ENCODE results near the gene ITSN2. TPM values are rescaled to one million over a fixed set of nuclear protein-coding genes. Genes with fewer than 3 reads are reported as not detected.
A peak's percentile ranks its signal among the peaks of the same experiment; 100 is the strongest.

The ITSN2 gene
- total RNA-seq, 2 donors from 2014 or later = 38.2 to 38.5 TPM

DNA sequence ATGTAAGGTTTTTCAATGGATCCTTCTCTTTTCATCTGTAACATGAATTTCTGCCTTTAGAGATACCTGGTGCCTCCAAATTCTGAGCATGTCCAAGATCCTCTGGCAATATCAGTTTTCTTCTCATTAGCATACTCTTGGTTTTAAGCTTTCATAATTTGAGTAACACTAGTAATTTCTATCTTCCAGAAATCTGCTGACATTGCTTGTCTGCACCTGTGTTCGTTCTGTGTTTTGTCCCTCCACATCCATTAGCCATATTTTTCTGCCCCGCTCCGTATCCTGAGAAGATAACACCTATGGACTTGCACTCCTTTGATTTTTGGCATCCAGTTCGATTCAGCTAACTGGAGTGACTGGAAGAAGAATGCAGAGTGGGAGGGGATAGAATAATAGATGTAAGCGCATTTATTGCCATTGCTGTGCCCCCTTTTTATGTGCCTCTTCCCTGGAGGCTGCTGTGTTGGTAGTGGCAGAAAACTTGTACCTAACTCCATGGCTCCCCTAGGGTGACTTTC lies 32.3 kb upstream of the ITSN2 start:
- Histone ChIP-seq H3K4me1 (no peaks in the 10 kb centered on the region), H3K27ac (no peak overlapping the region), H3K27me3 (no peaks in the 10 kb centered on the region), H3K9ac (ENCODE audit: low read depth in 2 of 2, low read length in 2 of 2) (no peak overlapping the region), H3K9me3 (no peaks in the 10 kb centered on the region), H3K36me3 (no peaks in the 10 kb centered on the region), H3K4me3 (no peak overlapping the region)
- DNase-seq = no peak
- intact Hi-C loops (cut with DNase I) = no loop called here
- TF ChIP-seq CTCF (IDR thresholded peaks at IDR 0.05) = no peak

GRCh38 chr2:24385366-24385765 lies 25.0 kb upstream of the ITSN2 start:
- Histone ChIP-seq H3K27me3 (no peaks in the 10 kb centered on the region), H3K36me3 (no peaks in the 10 kb centered on the region), H3K27ac (no peak overlapping the region), H3K9me3 (no peaks in the 10 kb centered on the region), H3K4me1 (no peaks in the 10 kb centered on the region), H3K9ac (ENCODE audit: low read depth in 2 of 2, low read length in 2 of 2) (no peak overlapping the region), H3K4me3 (no peak overlapping the region)
- DNase-seq = no peak
- TF ChIP-seq CTCF (IDR thresholded peaks at IDR 0.05) = no peak
- intact Hi-C loops (cut with DNase I) = loop anchor here (5.0 kb wide), 1 partner anchor 158 kb away; no protein-coding TSS in a partner anchor

- no peak overlapping the region for H3K9ac ChIP-seq (ENCODE audit: low read depth in 2 of 2, low read length in 2 of 2)
- intact Hi-C loops (cut with DNase I) = no loop called here
- H3K36me3 ChIP-seq = no peaks in the 10 kb centered on the region
- H3K27ac ChIP-seq = no peak overlapping the region
- TF ChIP-seq CTCF (IDR thresholded peaks at IDR 0.05) = peak; percentile 71
- DNase-seq = peak; percentile 68
- H3K27me3 ChIP-seq = no peaks in the 10 kb centered on the region
- H3K9me3 ChIP-seq = no peaks in the 10 kb centered on the region
- H3K4me3 ChIP-seq = no peak overlapping the region
- no peaks in the 10 kb centered on the region for H3K4me1 ChIP-seq
Measured at GRCh38 chr2:24382363-24383073, 22.2 kb upstream of the ITSN2 start.

DNA sequence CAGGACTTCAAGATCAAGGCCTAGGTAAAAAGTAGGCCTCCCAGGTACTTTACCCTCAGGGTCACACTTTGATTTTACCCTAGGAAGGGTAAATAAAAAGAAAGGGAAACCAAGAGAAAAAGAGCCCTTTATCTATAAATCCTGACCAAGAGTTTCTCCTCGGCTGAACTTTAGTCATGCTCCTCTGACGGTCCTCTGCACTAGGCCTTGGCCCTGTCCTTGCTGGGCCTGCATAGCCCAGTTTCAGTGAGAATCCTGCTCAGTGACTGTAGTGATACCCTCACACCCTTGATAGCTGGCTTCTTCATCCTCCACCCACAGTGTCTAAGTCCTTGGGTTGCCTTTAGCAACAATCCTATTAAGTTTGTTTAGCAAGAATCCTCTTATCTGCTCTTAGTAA lies 20.5 kb upstream of the ITSN2 start:
- DNase-seq = no peak
- intact Hi-C loops (cut with DNase I) = no loop called here
- TF ChIP-seq CTCF (IDR thresholded peaks at IDR 0.05) = no peak
- Histone ChIP-seq H3K27ac (no peak overlapping the region), H3K9ac (ENCODE audit: low read depth in 2 of 2, low read length in 2 of 2) (no peak overlapping the region), H3K4me1 (no peaks in the 10 kb centered on the region), H3K27me3 (no peaks in the 10 kb centered on the region), H3K9me3 (no peaks in the 10 kb centered on the region), H3K36me3 (no peaks in the 10 kb centered on the region), H3K4me3 (no peak overlapping the region)

DNA sequence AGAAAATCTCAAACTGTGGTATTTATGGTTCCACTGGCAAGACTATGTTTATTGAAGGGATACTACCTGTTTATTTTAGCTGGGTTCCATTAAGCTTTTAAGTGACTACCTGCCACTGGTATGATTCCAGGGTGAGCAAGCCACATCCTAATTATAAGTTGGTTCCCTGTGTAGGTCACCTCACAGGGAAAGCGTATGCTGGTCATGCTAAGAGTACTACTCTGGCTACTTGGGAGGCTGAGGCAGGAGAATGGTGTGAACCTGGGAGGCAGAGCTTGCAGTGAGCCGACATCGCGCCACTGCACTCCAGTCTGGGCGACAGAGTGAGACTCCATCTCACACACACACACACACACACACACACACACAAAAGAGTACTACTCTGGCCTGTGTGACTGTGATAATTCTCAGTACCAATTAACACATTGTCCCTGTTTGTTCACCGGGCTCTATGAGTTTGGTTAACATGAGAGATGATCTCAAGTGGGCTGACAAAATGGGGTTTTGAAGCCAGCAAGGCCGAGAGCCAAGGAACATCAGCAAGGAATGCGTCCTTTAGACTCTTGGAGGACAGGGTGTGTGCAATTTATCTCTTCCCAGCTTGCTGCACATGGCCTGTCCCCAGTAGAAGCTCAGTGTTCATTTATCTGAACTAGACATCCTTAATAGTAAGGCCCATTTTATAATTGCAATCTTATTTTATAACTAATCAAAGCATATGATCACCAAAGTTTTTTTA lies 15.2 kb upstream of the ITSN2 start:
- H3K36me3 ChIP-seq = no peaks in the 10 kb centered on the region
- no peak for TF ChIP-seq CTCF (IDR thresholded peaks at IDR 0.05)

More for the DNA sequence above, 15.2 kb upstream of the ITSN2 start:
- Histone ChIP-seq H3K27me3 (no peaks in the 10 kb centered on the region), H3K4me3 (no peak overlapping the region), H3K4me1 (no peaks in the 10 kb centered on the region), H3K9ac (ENCODE audit: low read depth in 2 of 2, low read length in 2 of 2) (no peak overlapping the region), H3K27ac (no peak overlapping the region), H3K9me3 (no peaks in the 10 kb centered on the region)
- intact Hi-C loops (cut with DNase I) = no loop called here
- no peak for DNase-seq

All from colonic mucosa (tissue), 4 donors.